Measurements from ENCODE around the gene PPFIBP2.

The PPFIBP2 gene

DNA sequence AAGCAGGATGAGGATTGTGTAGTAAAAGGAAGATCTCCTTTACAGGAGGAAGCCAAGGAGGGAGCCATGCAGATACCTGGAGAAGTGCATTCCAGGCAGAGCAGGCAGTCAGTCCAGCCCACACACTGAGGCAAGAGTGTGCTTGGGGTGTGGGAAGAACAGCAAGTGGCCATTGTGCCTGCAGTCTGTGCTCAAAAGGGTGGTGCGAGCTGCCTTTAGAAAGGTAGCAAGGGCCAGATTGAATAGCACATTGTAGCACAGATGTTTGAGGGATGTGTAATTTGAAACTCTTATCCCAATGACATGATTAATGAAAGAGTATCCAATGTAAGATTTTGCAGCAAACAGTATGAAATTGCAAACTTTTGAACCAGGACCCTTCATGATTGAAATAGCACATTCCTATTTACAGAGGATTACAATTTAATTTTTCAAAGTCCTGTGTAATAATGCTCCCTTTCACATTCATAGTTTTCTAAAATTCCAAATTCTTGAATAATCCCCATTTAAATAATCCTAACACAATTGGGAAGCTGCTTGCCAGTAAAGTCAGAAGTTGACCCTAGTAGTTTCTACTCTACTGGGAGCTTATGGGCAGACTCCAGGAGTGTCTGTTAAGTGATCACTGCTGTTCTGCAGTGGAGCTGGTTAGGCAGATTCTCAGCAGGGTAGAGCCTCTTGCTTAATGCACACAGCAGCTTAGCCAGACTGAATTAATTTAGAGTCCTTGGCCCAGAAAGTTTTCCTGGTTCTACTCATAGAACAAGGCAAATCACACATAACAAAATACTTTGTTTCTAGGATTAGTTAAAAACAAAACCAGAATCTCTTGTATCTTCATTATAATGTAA, 81.4 kb downstream of the PPFIBP2 start:
- Mint-ChIP-seq H3K4me1 (ENCODE audit: low read depth) (peaks cover 16% of the 10 kb centered on the region), H3K27ac (no peak overlapping the region), H3K4me3 (no peak overlapping the region), H3K36me3 (ENCODE audit: low read depth) (no peaks in the 10 kb centered on the region), H3K27me3 (no peaks in the 10 kb centered on the region), H3K9me3 (no peaks in the 10 kb centered on the region)
- DNase-seq, result no peak

DNA sequence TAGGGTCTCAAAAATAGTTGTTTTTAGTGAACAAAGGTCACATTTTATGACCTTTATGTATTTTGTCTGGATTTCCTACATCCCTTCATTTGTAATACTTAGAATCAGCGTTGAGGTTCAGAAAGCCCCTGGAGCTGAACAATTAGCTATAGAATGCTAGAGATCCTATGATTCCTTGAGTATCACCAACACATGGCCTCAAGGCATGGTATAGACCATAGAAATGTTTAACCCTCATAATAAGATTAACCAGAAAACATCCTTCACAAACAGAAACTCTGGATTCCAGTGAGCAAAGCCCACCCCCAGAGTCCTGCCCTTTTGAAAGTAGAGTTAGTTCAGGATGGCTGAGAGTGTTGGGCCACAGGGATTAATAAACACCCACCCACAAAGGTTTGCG, 82.2 kb downstream of the PPFIBP2 start:
- H3K27me3 Mint-ChIP-seq, result no peaks in the 10 kb centered on the region
- no peak for DNase-seq
- no peaks in the 10 kb centered on the region for H3K9me3 Mint-ChIP-seq
- H3K27ac Mint-ChIP-seq, result no peak overlapping the region
- H3K4me1 Mint-ChIP-seq (ENCODE audit: low read depth), result peaks cover 16% of the 10 kb centered on the region
- no peak overlapping the region for H3K4me3 Mint-ChIP-seq
- H3K36me3 Mint-ChIP-seq (ENCODE audit: low read depth), result no peaks in the 10 kb centered on the region

DNA sequence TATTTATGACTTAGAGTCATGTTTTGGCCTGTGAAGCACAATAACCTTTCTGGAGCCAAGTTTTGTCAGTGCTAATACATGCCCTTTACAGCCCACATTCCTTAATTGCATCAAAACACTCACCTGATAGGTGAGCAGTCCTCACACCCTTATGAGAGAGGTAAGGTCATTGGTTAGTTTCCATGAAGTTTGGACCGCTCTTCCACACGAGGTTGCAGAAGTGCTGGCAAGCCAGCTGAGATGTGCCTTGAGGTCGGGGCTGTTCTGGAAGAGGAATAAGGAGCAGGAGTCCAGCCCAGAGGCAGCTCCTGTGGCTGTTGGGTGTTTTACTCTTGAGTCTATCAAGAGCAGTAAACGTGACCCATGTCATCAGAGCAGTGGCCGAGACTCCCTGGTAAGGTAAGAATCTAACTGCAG, 83.2 kb downstream of the PPFIBP2 start:
- no peak for DNase-seq
- Mint-ChIP-seq H3K27me3 (no peaks in the 10 kb centered on the region), H3K4me3 (no peak overlapping the region), H3K27ac (no peak overlapping the region), H3K36me3 (ENCODE audit: low read depth) (no peaks in the 10 kb centered on the region), H3K9me3 (no peaks in the 10 kb centered on the region), H3K4me1 (ENCODE audit: low read depth) (peaks cover 10% of the 10 kb centered on the region)

DNA sequence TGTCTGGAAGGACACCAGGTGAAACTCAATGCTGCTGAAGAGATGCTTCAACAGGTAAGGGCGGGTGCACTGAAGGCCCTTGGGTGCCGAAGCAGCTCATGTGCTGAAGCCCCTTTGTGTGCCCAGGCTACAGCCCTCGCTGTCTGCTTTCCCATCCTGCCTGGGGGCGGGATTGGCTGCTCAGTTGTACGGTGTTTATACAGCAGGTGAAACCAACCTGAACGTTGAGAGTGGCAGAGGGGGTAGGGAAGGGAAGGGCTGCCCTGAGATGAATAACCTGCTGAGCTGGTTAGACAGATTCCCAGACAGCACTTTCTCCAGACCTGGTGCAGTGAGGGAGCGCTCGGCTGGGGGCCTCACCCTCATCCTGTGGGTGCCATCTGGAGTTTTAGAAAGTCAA, 83.8 kb downstream of the PPFIBP2 start:
- Mint-ChIP-seq H3K4me1 (ENCODE audit: low read depth) (peaks cover 5% of the 10 kb centered on the region), H3K27ac (no peak overlapping the region), H3K9me3 (no peaks in the 10 kb centered on the region), H3K27me3 (no peaks in the 10 kb centered on the region), H3K36me3 (ENCODE audit: low read depth) (no peaks in the 10 kb centered on the region), H3K4me3 (no peak overlapping the region)
- DNase-seq, result no peak

DNA sequence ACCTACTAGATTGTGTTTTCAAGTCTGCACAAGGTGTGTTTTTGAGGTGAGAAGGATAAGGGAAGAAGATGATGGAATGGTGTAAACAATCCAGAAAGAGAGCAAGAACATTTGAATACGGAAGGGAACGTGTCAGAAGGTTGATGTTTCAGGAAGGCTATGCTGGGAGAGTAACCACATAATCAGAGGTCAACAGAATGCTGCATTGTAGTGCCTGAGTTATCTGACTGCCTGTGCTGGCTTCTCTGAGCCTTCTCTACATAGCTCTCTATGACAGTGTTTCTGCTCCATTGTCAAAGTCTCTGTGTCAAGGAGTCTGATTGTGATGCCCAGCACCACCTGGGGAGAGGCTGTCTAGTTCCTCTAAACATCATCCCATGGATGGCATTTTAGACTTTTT, 85.4 kb downstream of the PPFIBP2 start:
- Mint-ChIP-seq H3K36me3 (ENCODE audit: low read depth) (no peaks in the 10 kb centered on the region), H3K4me1 (ENCODE audit: low read depth) (no peaks in the 10 kb centered on the region), H3K27me3 (no peaks in the 10 kb centered on the region), H3K4me3 (no peak overlapping the region), H3K27ac (no peak overlapping the region), H3K9me3 (no peaks in the 10 kb centered on the region)
- no peak for DNase-seq

DNA sequence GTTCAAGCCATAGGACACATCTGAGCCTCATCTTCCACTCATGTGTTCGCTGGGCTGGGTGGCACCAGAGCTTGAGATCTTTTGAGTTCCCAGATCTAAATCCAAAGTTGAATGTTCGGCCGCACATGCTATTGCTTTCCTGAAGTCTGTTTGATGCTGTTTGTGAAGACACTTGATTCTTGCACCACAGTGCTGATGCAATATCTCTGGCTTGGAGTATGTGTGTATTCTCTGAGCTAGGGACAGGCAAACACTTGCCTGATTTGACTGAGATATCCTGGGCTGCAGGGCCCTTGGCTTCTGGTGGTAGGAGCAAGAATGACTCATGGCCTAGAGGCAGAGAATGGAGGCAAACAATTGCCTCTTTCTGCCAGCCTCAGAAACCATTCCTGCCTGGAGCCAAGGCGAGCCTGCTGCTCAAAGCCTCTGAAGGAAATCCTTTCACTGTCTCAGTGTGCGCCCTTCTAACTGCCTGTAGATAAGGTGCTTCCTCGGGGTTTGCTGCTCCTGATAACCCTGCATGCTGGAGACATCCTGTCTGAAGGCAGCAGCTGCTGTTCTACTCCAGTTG, 86.5 kb downstream of the PPFIBP2 start:
- Mint-ChIP-seq H3K4me1 (ENCODE audit: low read depth) (no peaks in the 10 kb centered on the region), H3K27me3 (no peaks in the 10 kb centered on the region), H3K9me3 (no peaks in the 10 kb centered on the region), H3K4me3 (no peak overlapping the region), H3K36me3 (ENCODE audit: low read depth) (no peaks in the 10 kb centered on the region), H3K27ac (no peak overlapping the region)
- no peak for DNase-seq

DNA sequence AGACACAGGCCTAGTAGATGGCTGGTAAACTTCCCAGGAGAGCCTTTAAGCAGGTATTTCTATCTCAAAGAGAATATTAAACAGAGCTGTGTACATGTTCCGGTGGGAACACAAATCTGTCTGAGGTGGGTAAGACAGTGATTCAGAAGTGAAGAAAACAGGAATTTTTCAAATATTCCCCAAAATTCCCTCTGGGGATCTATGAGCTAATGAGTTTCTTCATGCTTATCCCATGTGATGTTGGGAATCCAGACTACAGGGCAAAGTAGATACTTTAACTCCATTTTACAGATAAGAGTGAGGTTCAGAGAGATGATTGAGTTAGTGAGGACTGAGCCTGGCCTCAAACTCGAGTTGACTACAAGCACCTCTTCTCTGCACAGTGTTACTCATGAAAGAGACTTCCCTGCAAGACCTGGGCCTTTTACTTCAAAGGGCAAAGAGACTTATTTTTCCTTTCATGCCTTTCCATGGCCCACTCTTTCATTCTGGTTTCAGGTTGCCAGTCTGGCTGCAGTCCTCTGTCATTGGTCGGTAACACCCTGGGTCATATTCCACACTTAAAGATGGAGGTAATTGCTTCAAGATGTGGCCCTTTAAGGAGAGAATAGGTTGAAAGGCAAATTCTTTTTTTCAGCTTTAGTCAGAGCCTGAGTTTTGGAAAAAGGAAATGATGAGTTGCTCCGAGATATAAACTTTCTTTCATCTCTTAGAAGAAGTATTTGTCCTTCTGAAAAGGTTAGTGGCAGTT, 89.4 kb downstream of the PPFIBP2 start:
- no peak for DNase-seq
- no peaks in the 10 kb centered on the region for H3K4me1 Mint-ChIP-seq (ENCODE audit: low read depth)
- no peaks in the 10 kb centered on the region for H3K9me3 Mint-ChIP-seq
- no peaks in the 10 kb centered on the region for H3K27me3 Mint-ChIP-seq
- no peak overlapping the region for H3K27ac Mint-ChIP-seq
- no peaks in the 10 kb centered on the region for H3K36me3 Mint-ChIP-seq (ENCODE audit: low read depth)
- no peak overlapping the region for H3K4me3 Mint-ChIP-seq

DNA sequence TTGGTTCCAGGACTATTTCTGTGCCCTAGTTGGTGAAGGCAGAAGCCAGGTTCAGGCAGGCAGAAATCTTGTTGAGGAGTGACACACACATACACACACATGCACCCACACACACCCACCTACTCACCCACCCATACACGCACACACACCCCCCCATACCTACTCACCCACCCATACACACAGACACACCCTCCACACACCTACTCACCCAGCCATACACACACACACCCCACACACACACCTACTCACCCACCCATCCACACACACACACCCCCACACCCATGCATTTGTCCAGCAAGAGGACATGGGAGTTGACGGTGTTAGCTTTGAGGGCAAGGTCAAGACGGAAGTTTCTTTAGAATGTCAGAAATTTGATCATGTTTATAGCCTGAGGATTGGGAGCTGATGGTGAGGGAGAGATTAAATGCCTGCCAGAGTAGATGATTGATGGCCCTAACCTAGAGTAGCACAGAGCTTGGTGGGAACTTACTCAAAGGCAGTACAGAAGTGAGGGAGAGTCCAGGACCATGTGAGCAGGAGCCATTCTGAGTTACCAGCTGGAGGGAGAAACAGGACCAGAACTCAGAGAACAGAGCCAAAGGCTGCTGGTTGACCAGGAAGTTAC, 90.6 kb downstream of the PPFIBP2 start:
- Mint-ChIP-seq H3K27ac (no peak overlapping the region), H3K4me1 (ENCODE audit: low read depth) (no peaks in the 10 kb centered on the region)
- no peak for DNase-seq

DNA sequence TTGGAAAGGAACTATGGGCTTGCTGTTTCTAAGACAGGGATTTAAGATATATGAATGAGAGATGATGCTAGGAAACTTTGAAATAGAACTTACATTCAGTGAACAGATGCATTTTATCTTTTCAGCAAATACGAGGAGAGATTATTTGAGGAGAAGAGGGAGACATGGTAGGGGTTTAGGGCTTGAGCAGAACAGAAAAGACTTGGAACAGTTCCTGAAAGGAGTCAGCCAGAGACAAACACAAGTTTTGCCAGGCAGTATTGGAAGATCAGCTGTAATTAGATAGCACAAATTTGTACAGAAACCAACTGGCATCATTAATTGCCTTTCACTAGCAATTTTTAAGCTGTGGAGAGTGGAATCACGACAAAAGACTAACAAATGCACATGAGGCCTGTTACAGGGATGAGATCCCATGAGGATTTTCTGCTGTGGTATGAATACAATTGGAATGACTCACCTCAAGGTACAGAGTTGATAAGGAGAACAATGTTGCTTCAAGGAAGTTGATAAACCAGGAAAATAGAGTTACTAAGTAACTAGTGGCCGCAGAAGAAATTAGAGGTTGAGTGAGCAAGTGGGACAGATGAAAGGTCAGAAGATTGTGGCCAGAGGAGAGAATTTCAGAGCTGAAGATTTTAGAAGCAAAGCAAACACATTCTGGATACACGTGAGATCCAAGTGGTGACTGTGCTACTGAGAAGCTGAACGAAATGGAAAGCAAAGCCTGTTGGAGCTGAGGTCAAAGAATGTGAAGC, 91.6 kb downstream of the PPFIBP2 start:
- Mint-ChIP-seq H3K27ac (no peak overlapping the region), H3K4me3 (no peak overlapping the region), H3K9me3 (no peaks in the 10 kb centered on the region), H3K36me3 (ENCODE audit: low read depth) (no peaks in the 10 kb centered on the region), H3K4me1 (ENCODE audit: low read depth) (no peaks in the 10 kb centered on the region), H3K27me3 (no peaks in the 10 kb centered on the region)
- no peak for DNase-seq

More for the DNA sequence above, 90.6 kb downstream of the PPFIBP2 start:
- Mint-ChIP-seq H3K27me3 (no peaks in the 10 kb centered on the region), H3K36me3 (ENCODE audit: low read depth) (no peaks in the 10 kb centered on the region), H3K9me3 (no peaks in the 10 kb centered on the region), H3K4me3 (no peak overlapping the region)

DNA sequence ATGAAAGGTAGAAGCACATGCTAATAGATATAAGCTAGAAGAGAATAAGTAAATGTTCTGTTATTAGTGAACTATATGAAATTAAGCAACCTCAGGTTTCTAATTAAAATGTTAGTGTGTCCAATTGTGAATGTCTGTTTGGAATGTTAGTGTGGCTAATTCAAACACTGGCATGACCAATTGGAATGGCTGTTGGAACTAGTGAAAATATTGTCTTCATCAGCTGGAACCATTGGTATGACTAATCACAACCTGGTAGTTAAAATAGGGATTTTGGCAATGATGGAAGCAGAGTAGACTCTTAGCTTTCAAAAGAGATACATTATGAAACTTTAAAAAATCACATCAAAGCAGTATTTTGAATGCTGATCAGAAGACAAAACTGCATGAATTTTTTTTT, 92.7 kb downstream of the PPFIBP2 start:
- DNase-seq, result no peak
- no peaks in the 10 kb centered on the region for H3K9me3 Mint-ChIP-seq
- no peak overlapping the region for H3K27ac Mint-ChIP-seq
- no peaks in the 10 kb centered on the region for H3K36me3 Mint-ChIP-seq (ENCODE audit: low read depth)
- no peak overlapping the region for H3K4me3 Mint-ChIP-seq
- H3K27me3 Mint-ChIP-seq, result no peaks in the 10 kb centered on the region
- H3K4me1 Mint-ChIP-seq (ENCODE audit: low read depth), result no peaks in the 10 kb centered on the region

DNA sequence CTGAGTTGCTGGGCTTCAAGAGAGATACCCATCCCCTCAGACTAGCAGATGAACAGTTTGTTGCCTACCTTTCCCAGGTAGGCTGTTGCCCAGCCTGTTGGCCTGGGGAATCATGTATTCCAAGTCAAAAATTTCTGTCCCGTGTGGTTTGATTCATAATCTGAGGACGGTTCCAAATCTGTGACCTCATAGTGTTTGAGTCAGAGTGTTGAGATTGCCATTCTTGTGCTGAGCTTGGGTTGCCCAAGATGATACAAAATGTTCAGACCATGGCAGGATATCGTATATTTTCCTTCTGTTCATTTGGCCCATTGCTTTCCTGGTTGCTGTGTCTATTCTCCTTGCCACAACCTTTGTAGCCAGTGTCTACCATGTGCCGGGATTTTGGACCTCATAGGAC, 95.2 kb downstream of the PPFIBP2 start:
- H3K4me1 Mint-ChIP-seq (ENCODE audit: low read depth), result no peaks in the 10 kb centered on the region
- H3K27me3 Mint-ChIP-seq, result no peaks in the 10 kb centered on the region
- no peak overlapping the region for H3K27ac Mint-ChIP-seq
- no peak for DNase-seq
- no peaks in the 10 kb centered on the region for H3K36me3 Mint-ChIP-seq (ENCODE audit: low read depth)
- H3K9me3 Mint-ChIP-seq, result no peaks in the 10 kb centered on the region
- H3K4me3 Mint-ChIP-seq, result no peak overlapping the region

DNA sequence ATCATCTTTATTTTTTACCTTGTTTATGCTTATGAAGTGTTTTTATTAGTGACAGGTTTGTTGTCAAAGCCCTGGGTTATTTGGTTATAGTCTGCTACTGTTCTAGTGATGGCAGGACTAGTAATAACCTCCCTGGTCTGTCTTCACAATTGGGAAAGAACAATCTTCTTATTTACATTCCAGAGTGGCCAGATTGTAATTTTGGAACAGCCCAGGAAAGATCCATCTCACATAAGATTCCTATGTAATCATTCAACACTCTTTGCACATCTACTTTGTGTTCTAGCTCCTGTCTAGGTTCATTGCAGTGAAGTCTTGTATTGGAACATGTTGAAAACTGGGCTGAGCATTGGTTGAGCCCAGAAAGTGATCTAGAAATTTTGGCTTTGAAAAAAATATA, 95.7 kb downstream of the PPFIBP2 start:
- Mint-ChIP-seq H3K36me3 (ENCODE audit: low read depth) (no peaks in the 10 kb centered on the region), H3K9me3 (no peaks in the 10 kb centered on the region), H3K4me1 (ENCODE audit: low read depth) (no peaks in the 10 kb centered on the region), H3K27ac (no peak overlapping the region), H3K4me3 (no peak overlapping the region), H3K27me3 (no peaks in the 10 kb centered on the region)
- DNase-seq, result no peak

DNA sequence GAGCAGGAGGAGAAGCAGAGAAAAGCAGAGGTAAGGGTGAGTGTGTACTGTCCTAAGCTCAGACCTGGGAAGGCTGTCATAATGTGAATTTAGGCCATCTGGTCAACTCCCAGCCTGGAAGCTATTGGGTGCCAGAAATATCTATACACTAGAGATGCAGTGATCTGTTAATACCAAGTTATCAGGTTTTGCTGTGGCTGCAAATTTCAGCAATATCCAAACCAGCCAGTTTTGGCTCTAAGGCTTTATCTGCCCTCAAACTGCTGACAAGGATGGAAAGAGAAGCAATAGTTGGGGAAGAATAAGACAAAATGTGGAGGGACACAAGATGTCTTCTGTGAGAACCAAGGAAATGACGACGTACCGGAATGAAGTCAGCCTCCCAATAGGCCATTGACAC, 96.6 kb downstream of the PPFIBP2 start:
- DNase-seq, result no peak
- H3K9me3 Mint-ChIP-seq, result no peaks in the 10 kb centered on the region
- no peak overlapping the region for H3K4me3 Mint-ChIP-seq
- H3K27ac Mint-ChIP-seq, result no peak overlapping the region
- no peaks in the 10 kb centered on the region for H3K27me3 Mint-ChIP-seq
- H3K36me3 Mint-ChIP-seq (ENCODE audit: low read depth), result no peaks in the 10 kb centered on the region
- H3K4me1 Mint-ChIP-seq (ENCODE audit: low read depth), result no peaks in the 10 kb centered on the region

DNA sequence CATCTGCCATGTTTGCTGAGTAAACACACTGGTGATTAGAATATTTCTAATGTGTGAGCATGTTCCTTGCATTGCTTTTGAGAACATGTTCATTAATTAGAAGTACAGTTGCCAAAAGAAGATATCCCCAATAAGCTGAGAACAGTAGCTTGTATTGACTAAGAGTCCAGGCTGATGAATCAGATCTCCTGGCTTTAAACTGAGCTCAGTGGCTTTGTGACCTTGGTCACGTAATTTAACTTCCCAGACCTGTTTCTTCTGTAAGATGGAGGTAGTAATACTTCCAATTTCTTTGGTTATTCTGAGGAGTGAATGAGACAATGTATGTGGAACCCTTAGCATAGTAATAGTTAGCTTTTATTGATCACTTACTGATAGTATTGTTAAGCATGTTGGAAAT, 97.6 kb downstream of the PPFIBP2 start:
- H3K36me3 Mint-ChIP-seq (ENCODE audit: low read depth), result no peaks in the 10 kb centered on the region
- no peak overlapping the region for H3K4me3 Mint-ChIP-seq
- H3K27ac Mint-ChIP-seq, result no peak overlapping the region
- no peak for DNase-seq
- no peaks in the 10 kb centered on the region for H3K9me3 Mint-ChIP-seq
- H3K27me3 Mint-ChIP-seq, result no peaks in the 10 kb centered on the region
- H3K4me1 Mint-ChIP-seq (ENCODE audit: low read depth), result no peaks in the 10 kb centered on the region

Data from activated T-cell treated with anti-CD3 and anti-CD28 coated beads, Interleukin-2, amount 50 U/mL, for 24 hours (primary cell).